MM.1S (cell line): ENCODE data around the gene VPS54.
"Not testable (repeated sequence)": the region's sequence is repeated elsewhere in the genome, so short reads cannot be mapped to it uniquely, and the experiment has no call there.

ENCODE experiments used
- DNase-seq: peaks from one replicate; pipeline ENCODE4 v3.0.0-alpha.2; 2015
- H2AFZ ChIP-seq: fragments of 300-600 bp; sonication (generic); 2 replicates; pipeline ENCODE4 v1.6.0; 2016; ENCODE audit warnings: antibody characterized with exemption, low read length
- H3F3A ChIP-seq: fragments of 300-600 bp; sonication (generic); 2 replicates; pipeline ENCODE4 v1.6.1; 2016; ENCODE audit warnings: mild to moderate bottlenecking, antibody characterized with exemption, low read length, moderate library complexity, mixed read lengths; ENCODE audit not compliant: insufficient read depth
- H3K27ac ChIP-seq: fragments of 300-600 bp; sonication (generic); 2 replicates; pipeline ENCODE4 v1.5.1; 2016; ENCODE audit warnings: mild to moderate bottlenecking, low read length
- H3K27me3 ChIP-seq: fragments of 300-600 bp; sonication (generic); replicated peaks from 2 replicates; pipeline ENCODE4 v1.6.0; 2016; ENCODE audit warnings: low read length; ENCODE audit not compliant: insufficient read depth
- H3K36me3 ChIP-seq: fragments of 300-600 bp; sonication (generic); replicated peaks from 2 replicates; pipeline ENCODE4 v1.6.1; 2016; ENCODE audit warnings: mild to moderate bottlenecking, low read length, mixed read lengths; ENCODE audit not compliant: insufficient read depth
- H3K4me1 ChIP-seq: fragments of 300-600 bp; sonication (generic); 2 replicates; pipeline ENCODE4 v1.6.1; 2016; ENCODE audit warnings: low read length, mixed read lengths
- H3K4me2 ChIP-seq: fragments of 300-600 bp; sonication (generic); 2 replicates; pipeline ENCODE4 v1.6.0; 2016; ENCODE audit warnings: low read depth, low read length
- H3K4me3 ChIP-seq: fragments of 300-600 bp; sonication (generic); 2 replicates; pipeline ENCODE4 v1.5.1; 2016; ENCODE audit warnings: low read length, mixed read lengths
- H3K79me2 ChIP-seq: fragments of 300-600 bp; sonication (generic); 2 replicates; pipeline ENCODE4 v1.6.1; 2016; ENCODE audit warnings: mixed run types, low read length, mixed read lengths
- H3K9ac ChIP-seq: fragments of 300-600 bp; sonication (generic); 2 replicates; pipeline ENCODE4 v1.6.1; 2016; ENCODE audit warnings: low read length, mixed read lengths
- H3K9me2 ChIP-seq: fragments of 300-600 bp; sonication (generic); replicated peaks from 2 replicates; pipeline ENCODE4 v1.6.1; 2016; ENCODE audit warnings: mild to moderate bottlenecking, low read length, mixed read lengths; ENCODE audit not compliant: insufficient read depth
- H3K9me3 ChIP-seq: fragments of 300-600 bp; sonication (generic); replicated peaks from 2 replicates; pipeline ENCODE4 v1.6.1; 2016; ENCODE audit warnings: mild to moderate bottlenecking, low read length, mixed read lengths; ENCODE audit not compliant: insufficient read depth
- H4K20me1 ChIP-seq: fragments of 300-600 bp; sonication (generic); 2 replicates; pipeline ENCODE4 v1.6.1; 2016; ENCODE audit warnings: mild to moderate bottlenecking, low read length, moderate library complexity, mixed read lengths; ENCODE audit not compliant: insufficient read depth
- CTCF ChIP-seq: fragments of 300-600 bp; sonication (generic); IDR thresholded peaks from 2 replicates; pipeline ENCODE4 v1.5.1; 2016; ENCODE audit warnings: antibody characterized with exemption, low read length, mixed read lengths
- EZH2 ChIP-seq: fragments of 300-600 bp; sonication (generic); optimal IDR thresholded peaks from 2 replicates; pipeline ENCODE3; 2017; ENCODE audit warnings: low read depth, mild to moderate bottlenecking, antibody characterized with exemption, low read length, mixed read lengths
- EZH2phosphoT487 ChIP-seq: fragments of 300-600 bp; sonication (generic); IDR thresholded peaks from 2 replicates; pipeline ENCODE4 v1.6.1; 2018; ENCODE audit warnings: antibody characterized with exemption, low read length

The VPS54 gene

DNA sequence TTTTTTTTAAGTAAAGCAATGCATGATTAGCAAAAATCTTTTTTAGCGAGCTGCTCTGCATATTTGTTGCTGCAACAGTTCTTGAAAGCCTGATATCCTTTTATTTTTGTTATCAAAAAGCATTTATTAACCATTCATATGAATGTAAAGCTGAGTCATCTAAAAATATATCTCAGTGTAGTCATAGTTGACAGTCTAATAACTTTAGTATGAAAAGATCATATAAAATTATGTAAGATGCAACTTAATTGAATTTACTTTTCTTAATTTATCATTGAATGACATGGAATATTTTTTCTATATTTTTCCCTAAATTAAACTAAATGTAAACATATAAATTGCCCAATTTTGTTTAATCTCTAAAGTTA lies 169.0 kb downstream of the VPS54 start:
- Histone ChIP-seq H3K9ac (no peak overlapping the region), H3K4me2 (no peak overlapping the region), H3K9me3 (no peaks in the 10 kb centered on the region), H3K36me3 (no peaks in the 10 kb centered on the region), H3K27me3 (no peaks in the 10 kb centered on the region), H2AFZ (no peak overlapping the region), H3K27ac (no peak overlapping the region), H3K79me2 (peaks cover 99% of the 10 kb centered on the region), H4K20me1 (no peaks in the 10 kb centered on the region; the same call in 1 of the 2 replicates), H3F3A (no peaks in the 10 kb centered on the region), H3K9me2 (no peaks in the 10 kb centered on the region), H3K4me1 (no peaks in the 10 kb centered on the region), H3K4me3 (no peak overlapping the region)
- TF ChIP-seq CTCF, result no peak
- no peak for TF ChIP-seq EZH2phosphoT487
- DNase-seq, result no peak

DNA sequence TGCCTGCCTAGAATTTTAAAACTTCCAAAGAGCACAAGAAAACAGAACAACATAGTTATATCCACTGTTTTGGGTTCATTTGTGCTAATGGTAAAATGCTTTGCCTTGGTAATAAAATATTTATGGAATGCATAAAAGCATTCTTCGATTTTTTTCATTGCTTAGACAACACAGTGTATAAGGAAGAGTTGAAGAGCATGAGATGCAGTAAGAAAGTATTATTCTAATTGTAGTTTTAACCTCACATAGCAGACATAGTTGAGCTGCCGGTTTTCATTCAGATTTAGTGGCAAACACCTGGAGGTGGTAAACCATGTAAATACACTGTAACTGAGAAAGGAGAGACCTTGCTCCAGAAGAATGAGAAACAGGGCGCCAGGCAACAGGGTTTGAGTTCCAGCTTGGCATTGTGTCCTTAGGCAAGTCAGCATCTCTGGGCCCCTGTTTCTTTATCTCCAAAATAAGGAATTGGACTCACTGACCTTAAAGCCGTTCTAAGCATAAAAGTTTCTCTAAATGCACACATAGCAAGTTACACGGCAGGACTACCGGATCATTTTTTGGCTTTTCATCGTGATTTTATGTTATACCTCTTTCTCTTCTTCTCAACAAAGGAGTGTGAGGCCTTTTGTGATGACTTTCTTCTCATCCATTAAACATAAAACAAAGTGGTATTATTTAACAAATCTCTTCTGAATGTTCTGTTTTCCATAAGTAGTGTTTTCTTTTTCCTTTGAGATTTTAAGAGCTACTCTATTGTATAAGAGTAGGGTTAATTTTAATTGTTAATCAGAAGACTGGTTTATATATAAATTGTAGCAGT lies 169.6 kb downstream of the VPS54 start:
- Histone ChIP-seq H3K27ac (no peak overlapping the region), H3K27me3 (no peaks in the 10 kb centered on the region), H2AFZ (no peak overlapping the region), H3F3A (no peaks in the 10 kb centered on the region), H3K79me2 (peaks cover 99% of the 10 kb centered on the region), H3K9me2 (no peaks in the 10 kb centered on the region), H3K9ac (no peak overlapping the region), H3K36me3 (no peaks in the 10 kb centered on the region), H4K20me1 (no peaks in the 10 kb centered on the region; the same call in 1 of the 2 replicates), H3K4me1 (no peaks in the 10 kb centered on the region), H3K4me3 (no peak overlapping the region), H3K4me2 (no peak overlapping the region), H3K9me3 (no peaks in the 10 kb centered on the region)
- DNase-seq, result no peak
- TF ChIP-seq CTCF, result no peak
- TF ChIP-seq EZH2phosphoT487, result no peak
- no peak for TF ChIP-seq EZH2

- H3F3A ChIP-seq, H3K9me3 ChIP-seq, H3K9ac ChIP-seq, DNase-seq, H3K9me2 ChIP-seq, H3K27ac ChIP-seq, H3K36me3 ChIP-seq, H4K20me1 ChIP-seq, H3K4me1 ChIP-seq, H3K4me3 ChIP-seq, H3K4me2 ChIP-seq, H3K27me3 ChIP-seq, H2AFZ ChIP-seq: not testable (repeated sequence)
- H3K79me2 ChIP-seq, result peaks cover 99% of the 10 kb centered on the region
Observed at GRCh38 chr2:63847571-63847970, 171.7 kb downstream of the VPS54 start.

GRCh38 chr2:63846487-63846886 lies 172.7 kb downstream of the VPS54 start:
- Histone ChIP-seq H3F3A (peaks cover 9% of the 10 kb centered on the region), H3K9ac (no peak overlapping the region), H3K9me3 (no peaks in the 10 kb centered on the region), H2AFZ (no peak overlapping the region), H3K36me3 (no peaks in the 10 kb centered on the region), H3K27ac (no peak overlapping the region), H3K4me3 (no peak overlapping the region), H3K9me2 (no peaks in the 10 kb centered on the region), H3K27me3 (no peaks in the 10 kb centered on the region), H3K79me2 (peaks cover 97% of the 10 kb centered on the region), H4K20me1 (no peaks in the 10 kb centered on the region), H3K4me2 (no peak overlapping the region), H3K4me1 (peaks cover 11% of the 10 kb centered on the region)
- no peak for TF ChIP-seq EZH2phosphoT487
- no peak for TF ChIP-seq EZH2
- TF ChIP-seq CTCF, result no peak
- DNase-seq, result no peak
